DLD1 (cell line): ENCODE results near the gene PTPN13.
"Not testable (repeated sequence)": the region's sequence is repeated elsewhere in the genome, so short reads cannot be mapped to it uniquely, and the experiment has no call there.

ENCODE experiments used
- in situ Hi-C: cut with HindIII; loops from 2 replicates; pipeline ENCODE4 v1.10.0; 2017; ENCODE audit warnings: low sequenced_read_pairs

Gene PTPN13

GRCh38 chr4:86706923-86707597 is 112.9 kb downstream of the PTPN13 start:
- in situ Hi-C loops, result no loop called here

GRCh38 chr4:86717651-86718050 is 123.5 kb downstream of the PTPN13 start:
- in situ Hi-C loops, result no loop called here

GRCh38 chr4:86718152-86718551 is 124.0 kb downstream of the PTPN13 start:
- in situ Hi-C loops, result no loop called here

GRCh38 chr4:86719149-86719548 is 125.0 kb downstream of the PTPN13 start:
- in situ Hi-C loops, result not testable (repeated sequence)

GRCh38 chr4:86720508-86721068 is 126.5 kb downstream of the PTPN13 start:
- in situ Hi-C loops, result no loop called here

GRCh38 chr4:86721412-86721811 is 127.3 kb downstream of the PTPN13 start:
- in situ Hi-C loops, result no loop called here

- in situ Hi-C loops, result no loop called here
These were observed 136.2 kb downstream of the PTPN13 start for GRCh38 chr4:86730310-86730709.

GRCh38 chr4:86737244-86737643 is 143.1 kb downstream of the PTPN13 start:
- in situ Hi-C loops, result no loop called here

GRCh38 chr4:86741846-86742245 is 147.7 kb downstream of the PTPN13 start:
- in situ Hi-C loops, result no loop called here

GRCh38 chr4:86744570-86744969 is 150.5 kb downstream of the PTPN13 start:
- in situ Hi-C loops, result no loop called here

GRCh38 chr4:86749121-86749520 is 155.0 kb downstream of the PTPN13 start:
- in situ Hi-C loops, result no loop called here

- in situ Hi-C loops, result no loop called here
These were observed 161.3 kb downstream of the PTPN13 start for GRCh38 chr4:86755388-86755787.

- in situ Hi-C loops, result no loop called here
These were observed 163.4 kb downstream of the PTPN13 start for GRCh38 chr4:86757468-86757867.

GRCh38 chr4:86759298-86759697 is 165.2 kb downstream of the PTPN13 start:
- in situ Hi-C loops, result no loop called here

GRCh38 chr4:86762649-86763048 is 168.5 kb downstream of the PTPN13 start:
- in situ Hi-C loops, result no loop called here

GRCh38 chr4:86769794-86770193 is 175.7 kb downstream of the PTPN13 start:
- in situ Hi-C loops, result no loop called here

- in situ Hi-C loops, result no loop called here
These were observed 177.0 kb downstream of the PTPN13 start for GRCh38 chr4:86771141-86771540.

GRCh38 chr4:86775061-86775460 is 180.9 kb downstream of the PTPN13 start:
- in situ Hi-C loops, result no loop called here

GRCh38 chr4:86778175-86778574 is 184.1 kb downstream of the PTPN13 start:
- in situ Hi-C loops, result no loop called here

- in situ Hi-C loops, result no loop called here
These were observed 194.7 kb downstream of the PTPN13 start for GRCh38 chr4:86788826-86789225.

- in situ Hi-C loops, result no loop called here
These were observed 197.0 kb downstream of the PTPN13 start for GRCh38 chr4:86791126-86791525.

- in situ Hi-C loops, result no loop called here
These were observed 215.7 kb downstream of the PTPN13 start for GRCh38 chr4:86809809-86810208.

GRCh38 chr4:86810847-86811246 is 216.7 kb downstream of the PTPN13 start:
- in situ Hi-C loops, result no loop called here
